Activated T-cell treated with anti-CD3 and anti-CD28 coated beads, Interleukin-2, amount 50 U/mL, for 72 hours (primary cell): ENCODE results near the gene CDKL5. TPM values are rescaled to one million over a fixed set of nuclear protein-coding genes. Genes with fewer than 3 reads are reported as not detected.

ENCODE experiments used
- ATAC-seq, 2 donors: fragments of 150-1000 bp; cut with Tn5 transposase; replicated peaks in 1 of 2; 2 replicates each; pipeline ENCODE4 v1.10.0; 2021; ENCODE audit warnings: moderate library complexity in 2 of 2, mild to moderate bottlenecking in 1 of 2
- DNase-seq, 2 donors: peaks; one replicate each; pipeline ENCODE4 v3.0.0; 2021 to 2022; ENCODE audit warnings: mixed read lengths in 1 of 2
- H3K27ac Mint-ChIP-seq: one replicate; pipeline ENCODE4 v1.8.0; 2022; ENCODE audit warnings: mild to moderate bottlenecking, moderate library complexity, mixed read lengths
- H3K27me3 Mint-ChIP-seq: one replicate; pipeline ENCODE4 v1.8.0; 2022; ENCODE audit warnings: low read depth, mixed read lengths
- H3K36me3 Mint-ChIP-seq, 2 donors: one replicate each; pipeline ENCODE4 v1.8.0; 2022; ENCODE audit warnings: mixed read lengths in 2 of 2, mild to moderate bottlenecking in 1 of 2; ENCODE audit not compliant: insufficient read depth in 2 of 2
- H3K4me1 Mint-ChIP-seq: one replicate; pipeline ENCODE4 v1.8.0; 2022; ENCODE audit warnings: low read depth, mixed read lengths
- H3K4me3 Mint-ChIP-seq, 2 donors: one replicate each; pipeline ENCODE4 v1.8.0; 2022; ENCODE audit warnings: mild to moderate bottlenecking in 2 of 2, mixed read lengths in 2 of 2, moderate library complexity in 2 of 2
- H3K9me3 Mint-ChIP-seq, 2 donors: one replicate each; pipeline ENCODE4 v1.8.0; 2022; ENCODE audit warnings: mixed read lengths in 2 of 2
- total RNA-seq, 2 donors: library from RNA; stranded (reverse); gene quantifications; one replicate each; pipeline ENCODE4 v1.2.3, GENCODE V29; 2022

The CDKL5 gene
- total RNA-seq, 2 donors from 2014 or later = 2.2 to 2.6 TPM

GRCh38 chrX:18598413-18598812 is 173.0 kb downstream of the CDKL5 start:
- Mint-ChIP-seq H3K4me3 (no peak overlapping the region), H3K36me3 (no peaks in the 10 kb centered on the region), H3K27me3 (no peaks in the 10 kb centered on the region), H3K9me3 (no peaks in the 10 kb centered on the region), H3K27ac (no peak overlapping the region), H3K4me1 (no peaks in the 10 kb centered on the region)
- no peak for ATAC-seq
- no peak for DNase-seq

DNA sequence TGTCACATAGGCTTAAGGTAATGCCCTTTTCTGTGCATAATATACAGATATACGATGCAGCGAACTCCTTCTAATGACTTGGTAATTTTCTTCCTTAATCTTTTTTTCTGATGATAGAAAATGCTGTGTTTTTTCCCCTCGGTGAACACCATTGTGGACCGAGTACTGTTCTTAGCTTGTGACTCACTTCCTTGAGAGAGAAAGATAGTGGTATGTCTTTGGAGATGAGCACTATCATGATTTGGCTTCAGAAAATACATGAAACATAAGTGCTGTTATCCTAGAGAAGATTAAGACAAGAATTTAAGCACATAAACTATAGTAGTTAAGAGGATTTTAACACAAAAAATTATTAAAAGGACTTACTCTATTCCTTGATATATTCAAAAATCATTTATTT is 182.6 kb downstream of the CDKL5 start:
- no peaks in the 10 kb centered on the region for H3K9me3 Mint-ChIP-seq
- H3K36me3 Mint-ChIP-seq = no peaks in the 10 kb centered on the region
- H3K27ac Mint-ChIP-seq = no peak overlapping the region
- H3K27me3 Mint-ChIP-seq = no peaks in the 10 kb centered on the region
- no peak for ATAC-seq
- H3K4me1 Mint-ChIP-seq = no peaks in the 10 kb centered on the region
- DNase-seq = no peak
- H3K4me3 Mint-ChIP-seq = no peak overlapping the region

GRCh38 chrX:18613930-18614639 is 188.7 kb downstream of the CDKL5 start:
- no peak overlapping the region for H3K27ac Mint-ChIP-seq
- ATAC-seq (no peak), DNase-seq (no peak)
- H3K27me3 Mint-ChIP-seq = no peaks in the 10 kb centered on the region
- H3K4me1 Mint-ChIP-seq = no peaks in the 10 kb centered on the region
- H3K4me3 Mint-ChIP-seq = no peak overlapping the region
- no peaks in the 10 kb centered on the region for H3K36me3 Mint-ChIP-seq
- H3K9me3 Mint-ChIP-seq = no peaks in the 10 kb centered on the region

DNA sequence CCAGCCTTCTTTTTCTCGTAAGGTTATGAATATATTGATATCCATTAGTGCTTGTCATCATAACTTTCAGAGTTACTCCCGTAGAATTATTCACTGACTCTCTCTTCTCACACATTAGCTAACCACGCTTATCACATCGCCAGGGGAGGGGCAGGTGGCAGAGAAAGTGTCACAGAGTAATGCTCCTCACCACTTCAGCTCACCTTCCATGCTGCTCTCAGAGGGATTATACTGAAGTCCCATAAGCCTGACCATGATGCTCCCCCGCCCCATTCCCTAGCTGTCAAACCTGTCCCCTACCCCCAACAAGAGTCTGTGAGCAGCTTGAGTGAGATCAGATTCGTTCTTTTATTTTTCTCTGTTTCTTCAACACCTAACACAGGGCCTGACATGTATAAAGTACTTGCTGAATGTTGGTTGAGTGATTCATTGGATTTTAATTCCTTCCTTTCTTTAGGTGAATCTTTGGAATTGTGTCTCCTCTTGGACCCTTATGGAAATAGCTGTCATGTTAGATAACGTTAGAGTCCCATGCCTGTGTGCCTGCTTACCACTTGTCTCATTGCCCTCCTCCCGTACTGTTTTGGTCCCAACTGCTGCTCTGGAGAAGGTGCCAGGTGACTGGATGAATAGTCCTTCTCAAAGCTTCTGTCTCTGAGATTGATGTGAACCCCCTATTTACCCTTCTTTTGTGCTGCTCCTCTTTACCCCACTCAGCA is 191.4 kb downstream of the CDKL5 start:
- Mint-ChIP-seq H3K4me1 (no peaks in the 10 kb centered on the region), H3K27me3 (no peaks in the 10 kb centered on the region), H3K27ac (no peak overlapping the region), H3K9me3 (no peaks in the 10 kb centered on the region), H3K4me3 (no peak overlapping the region), H3K36me3 (no peaks in the 10 kb centered on the region)
- DNase-seq (no peak), ATAC-seq (no peak)

GRCh38 chrX:18617407-18617750 is 192.0 kb downstream of the CDKL5 start:
- no peaks in the 10 kb centered on the region for H3K4me1 Mint-ChIP-seq
- H3K27me3 Mint-ChIP-seq = no peaks in the 10 kb centered on the region
- H3K9me3 Mint-ChIP-seq = no peaks in the 10 kb centered on the region
- DNase-seq (no peak), ATAC-seq (no peak)
- no peaks in the 10 kb centered on the region for H3K36me3 Mint-ChIP-seq
- no peak overlapping the region for H3K27ac Mint-ChIP-seq
- H3K4me3 Mint-ChIP-seq = no peak overlapping the region

DNA sequence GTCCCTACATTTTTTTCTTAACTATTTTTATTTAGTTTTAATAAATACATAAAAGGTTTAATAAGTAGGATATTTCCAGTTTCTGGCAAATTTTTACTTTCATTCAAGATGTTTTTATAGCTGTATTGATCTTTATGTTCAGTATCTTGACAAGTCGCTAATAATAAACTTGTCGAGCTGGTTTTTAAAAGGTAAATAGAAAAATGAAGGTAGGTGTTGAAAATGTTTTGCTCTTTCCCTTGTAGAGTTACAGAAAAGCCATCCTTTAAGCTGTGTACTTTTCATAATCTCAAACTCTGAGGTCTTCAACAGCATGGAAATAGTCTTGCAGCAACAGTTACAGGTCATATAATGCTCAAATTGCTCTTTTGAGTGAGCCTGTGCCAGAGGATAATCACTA is 193.9 kb downstream of the CDKL5 start:
- H3K27me3 Mint-ChIP-seq = no peaks in the 10 kb centered on the region
- ATAC-seq = no peak
- no peak overlapping the region for H3K4me3 Mint-ChIP-seq
- no peak for DNase-seq
- no peaks in the 10 kb centered on the region for H3K9me3 Mint-ChIP-seq
- no peak overlapping the region for H3K27ac Mint-ChIP-seq
- no peaks in the 10 kb centered on the region for H3K4me1 Mint-ChIP-seq
- H3K36me3 Mint-ChIP-seq = no peaks in the 10 kb centered on the region

DNA sequence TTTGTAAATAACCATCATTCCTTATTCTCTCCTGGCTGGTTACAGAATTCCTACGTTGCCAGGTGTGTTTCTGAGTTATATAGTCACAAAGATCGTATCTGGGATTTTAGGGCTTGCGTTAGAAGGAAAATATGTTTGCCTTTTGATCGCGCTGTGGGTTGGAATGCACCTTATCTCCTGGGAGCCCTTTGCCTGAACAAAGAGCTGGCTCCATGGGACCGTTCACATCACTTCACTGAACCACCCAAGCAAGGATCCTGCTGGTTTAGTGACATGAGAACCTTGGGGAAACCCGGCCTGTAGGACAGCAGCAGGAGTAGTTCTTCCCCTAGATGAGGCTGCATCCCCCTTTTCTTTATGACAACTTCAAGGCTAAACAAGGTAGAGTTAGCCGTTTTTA is 194.9 kb downstream of the CDKL5 start:
- no peak overlapping the region for H3K27ac Mint-ChIP-seq
- no peaks in the 10 kb centered on the region for H3K9me3 Mint-ChIP-seq
- H3K36me3 Mint-ChIP-seq = no peaks in the 10 kb centered on the region
- no peak for DNase-seq
- H3K4me3 Mint-ChIP-seq = no peak overlapping the region
- H3K4me1 Mint-ChIP-seq = no peaks in the 10 kb centered on the region
- no peaks in the 10 kb centered on the region for H3K27me3 Mint-ChIP-seq
- ATAC-seq = no peak

DNA sequence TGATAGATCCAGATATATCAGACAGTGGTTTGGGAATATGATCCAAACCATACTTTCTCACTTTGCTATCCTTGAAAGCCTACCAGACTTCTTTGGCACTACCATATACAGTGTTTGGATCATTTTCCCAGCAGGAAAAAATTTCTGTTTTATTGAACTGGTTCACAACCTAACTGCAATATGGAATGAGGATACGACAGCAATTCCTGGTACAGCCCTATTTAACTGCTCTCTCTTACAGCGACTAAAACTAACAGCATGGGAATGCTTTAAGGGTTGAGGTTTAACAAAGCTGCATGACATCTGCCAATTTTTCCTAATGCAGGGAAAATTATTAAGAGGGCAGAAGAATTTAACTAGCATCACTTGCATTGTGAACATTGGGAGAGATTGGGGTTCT is 199.2 kb downstream of the CDKL5 start:
- Mint-ChIP-seq H3K4me3 (no peak overlapping the region), H3K9me3 (no peaks in the 10 kb centered on the region), H3K27ac (no peak overlapping the region), H3K36me3 (no peaks in the 10 kb centered on the region), H3K27me3 (no peaks in the 10 kb centered on the region), H3K4me1 (no peaks in the 10 kb centered on the region)
- DNase-seq (no peak), ATAC-seq (no peak)

DNA sequence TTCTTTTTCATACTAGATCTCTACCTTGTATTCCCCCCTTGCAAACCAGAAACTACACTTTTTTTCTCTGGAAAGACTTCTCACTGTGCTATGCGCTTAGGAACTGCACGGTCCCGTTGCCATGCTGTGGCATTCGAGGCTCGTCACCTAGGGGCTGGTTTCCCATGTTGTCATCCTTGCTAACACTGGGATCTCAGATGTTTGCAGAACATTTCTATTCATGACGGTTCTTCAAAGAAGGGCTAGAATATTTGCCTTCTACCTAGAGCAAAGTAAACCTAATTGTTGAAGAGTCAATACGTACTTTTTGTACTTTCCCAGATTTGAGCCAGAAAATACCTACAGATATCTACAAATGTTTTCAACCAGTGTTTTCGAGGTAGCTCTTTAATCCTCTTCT is 205.5 kb downstream of the CDKL5 start:
- no peaks in the 10 kb centered on the region for H3K36me3 Mint-ChIP-seq
- H3K4me3 Mint-ChIP-seq = no peak overlapping the region

DNA sequence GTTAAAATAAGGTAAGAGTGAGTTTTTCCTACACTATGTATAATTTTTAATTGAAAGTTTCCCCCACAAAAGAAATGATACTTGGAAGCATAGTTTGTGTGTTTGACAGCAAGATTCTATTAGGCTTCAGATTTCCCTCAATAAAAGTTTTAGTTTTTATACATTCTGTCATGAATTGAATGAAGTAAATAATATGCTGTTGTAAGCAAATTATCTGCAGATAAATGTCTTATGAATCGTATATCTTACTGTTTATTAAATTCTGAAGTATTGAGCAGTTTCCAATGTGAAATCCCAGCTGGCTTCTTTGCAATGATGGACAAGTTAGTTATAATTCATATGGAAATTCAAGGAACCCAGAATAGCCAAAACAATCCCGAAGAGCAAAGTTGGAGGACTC is 213.0 kb downstream of the CDKL5 start:
- Mint-ChIP-seq H3K9me3 (no peaks in the 10 kb centered on the region), H3K4me1 (no peaks in the 10 kb centered on the region), H3K36me3 (no peaks in the 10 kb centered on the region), H3K27me3 (no peaks in the 10 kb centered on the region), H3K27ac (no peak overlapping the region), H3K4me3 (no peak overlapping the region)
- ATAC-seq (no peak), DNase-seq (no peak)

More for the DNA sequence above, 205.5 kb downstream of the CDKL5 start:
- H3K27ac Mint-ChIP-seq = no peak overlapping the region
- DNase-seq (no peak), ATAC-seq (no peak)
- no peaks in the 10 kb centered on the region for H3K27me3 Mint-ChIP-seq
- H3K9me3 Mint-ChIP-seq = no peaks in the 10 kb centered on the region
- no peaks in the 10 kb centered on the region for H3K4me1 Mint-ChIP-seq

DNA sequence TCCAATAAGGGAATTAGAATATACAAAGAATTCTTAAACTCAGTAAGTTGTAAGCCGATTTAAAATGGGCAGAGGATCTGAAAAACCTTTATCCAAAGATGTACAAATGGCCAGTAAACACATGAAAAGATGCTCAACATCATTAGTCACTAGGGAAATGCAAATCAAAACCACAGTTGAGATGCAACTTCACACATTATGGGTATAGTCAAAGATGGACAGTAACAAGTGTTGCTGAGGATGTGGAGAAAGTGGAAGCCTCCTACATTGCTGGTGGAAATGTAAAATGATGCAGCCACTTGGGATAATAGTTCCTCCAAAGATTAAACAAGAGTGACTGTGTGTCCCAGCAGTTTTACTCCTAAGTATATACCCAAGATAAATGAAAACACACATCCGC is 213.9 kb downstream of the CDKL5 start:
- DNase-seq (no peak), ATAC-seq (no peak)
- H3K27me3 Mint-ChIP-seq = no peaks in the 10 kb centered on the region
- no peaks in the 10 kb centered on the region for H3K9me3 Mint-ChIP-seq
- H3K4me1 Mint-ChIP-seq = no peaks in the 10 kb centered on the region
- no peaks in the 10 kb centered on the region for H3K36me3 Mint-ChIP-seq
- no peak overlapping the region for H3K4me3 Mint-ChIP-seq
- H3K27ac Mint-ChIP-seq = no peak overlapping the region

DNA sequence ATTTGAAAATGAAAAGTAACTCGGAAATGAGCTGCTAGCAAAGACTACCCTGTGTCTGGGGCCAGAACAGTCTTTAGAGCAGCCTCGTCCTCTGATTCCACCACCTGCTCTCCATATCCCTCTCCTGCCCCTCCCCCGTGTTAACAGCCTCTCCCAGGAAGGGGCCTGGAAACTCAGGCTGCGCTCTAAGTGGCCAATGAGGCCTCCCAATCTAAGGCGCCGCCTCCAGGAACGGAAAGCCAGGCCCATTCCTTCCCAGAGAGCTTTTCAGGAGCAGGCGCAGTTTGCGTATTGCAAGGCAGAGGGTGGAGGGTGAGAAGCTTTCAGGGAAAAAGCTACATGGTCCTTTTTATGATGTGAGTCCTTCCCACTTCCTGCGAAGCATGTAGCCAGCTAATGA is 215.3 kb downstream of the CDKL5 start:
- no peaks in the 10 kb centered on the region for H3K36me3 Mint-ChIP-seq
- H3K27me3 Mint-ChIP-seq = no peaks in the 10 kb centered on the region
- H3K27ac Mint-ChIP-seq = no peak overlapping the region
- DNase-seq = no peak
- no peaks in the 10 kb centered on the region for H3K9me3 Mint-ChIP-seq
- ATAC-seq = no peak
- no peak overlapping the region for H3K4me3 Mint-ChIP-seq
- no peaks in the 10 kb centered on the region for H3K4me1 Mint-ChIP-seq

DNA sequence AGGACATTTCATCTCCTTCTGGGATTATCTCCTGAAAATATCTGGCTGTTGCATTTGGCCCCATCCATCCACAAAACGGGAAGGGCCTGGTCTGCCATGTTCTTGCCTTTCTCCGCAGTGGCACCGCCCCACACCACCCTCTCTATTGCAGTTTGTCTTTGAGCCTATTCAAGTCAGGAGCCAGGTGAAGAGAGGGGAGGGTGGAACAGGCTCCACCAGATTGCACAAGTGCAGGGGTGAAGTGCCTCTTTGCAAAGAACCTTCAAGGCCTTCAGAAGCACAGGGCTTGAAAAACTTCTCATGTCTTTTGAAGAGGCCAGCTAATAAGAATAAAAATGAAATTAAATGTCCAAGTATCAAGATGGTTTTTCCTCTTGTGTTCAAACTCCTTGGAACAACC is 217.8 kb downstream of the CDKL5 start:
- H3K36me3 Mint-ChIP-seq = no peaks in the 10 kb centered on the region
- H3K4me3 Mint-ChIP-seq = no peak overlapping the region
- H3K27ac Mint-ChIP-seq = no peak overlapping the region
- no peaks in the 10 kb centered on the region for H3K4me1 Mint-ChIP-seq
- H3K9me3 Mint-ChIP-seq = no peaks in the 10 kb centered on the region
- H3K27me3 Mint-ChIP-seq = no peaks in the 10 kb centered on the region
- DNase-seq = no peak
- no peak for ATAC-seq

GRCh38 chrX:18643853-18644252 is 218.4 kb downstream of the CDKL5 start:
- DNase-seq (no peak), ATAC-seq (no peak)
- no peaks in the 10 kb centered on the region for H3K4me1 Mint-ChIP-seq
- no peaks in the 10 kb centered on the region for H3K36me3 Mint-ChIP-seq
- no peaks in the 10 kb centered on the region for H3K27me3 Mint-ChIP-seq
- no peak overlapping the region for H3K4me3 Mint-ChIP-seq
- H3K27ac Mint-ChIP-seq = no peak overlapping the region
- no peaks in the 10 kb centered on the region for H3K9me3 Mint-ChIP-seq
